ENCODE measurements around the gene ABHD12.
"Not testable (repeated sequence)": the region's sequence is repeated elsewhere in the genome, so short reads cannot be mapped to it uniquely, and the experiment has no call there.

Gene ABHD12

GRCh38 chr20:25320035-25320800 lies 70.4 kb downstream of the ABHD12 start:
- no peak for DNase-seq

GRCh38 chr20:25319241-25320034 lies 71.2 kb downstream of the ABHD12 start:
- no peak for DNase-seq

GRCh38 chr20:25318471-25319240 lies 72.0 kb downstream of the ABHD12 start:
- DNase-seq, result no peak

GRCh38 chr20:25317351-25318075 lies 73.1 kb downstream of the ABHD12 start:
- no peak for DNase-seq

GRCh38 chr20:25316506-25317190 lies 74.0 kb downstream of the ABHD12 start:
- no peak for DNase-seq

- no peak for DNase-seq
Measured at GRCh38 chr20:25315418-25316210, 75.0 kb downstream of the ABHD12 start.

GRCh38 chr20:25314497-25315417 lies 75.9 kb downstream of the ABHD12 start:
- DNase-seq, result no peak

- DNase-seq, result no peak
Measured at GRCh38 chr20:25313593-25313992, 77.0 kb downstream of the ABHD12 start.

GRCh38 chr20:25312716-25313115 lies 77.9 kb downstream of the ABHD12 start:
- DNase-seq, result not testable (repeated sequence)

GRCh38 chr20:25310921-25311728 lies 79.5 kb downstream of the ABHD12 start:
- DNase-seq, result peak; percentile 94

- DNase-seq, result peak; percentile 85
Measured at GRCh38 chr20:25310268-25310920, 80.2 kb downstream of the ABHD12 start.

- DNase-seq, result peak; percentile 53
Measured at GRCh38 chr20:25309395-25310267, 81.0 kb downstream of the ABHD12 start.

- peak; percentile 54 for DNase-seq
Measured at GRCh38 chr20:25308671-25309394, 81.8 kb downstream of the ABHD12 start.

- no peak for DNase-seq
Measured at GRCh38 chr20:25308083-25308491, 82.5 kb downstream of the ABHD12 start.

GRCh38 chr20:25306991-25307903 lies 83.4 kb downstream of the ABHD12 start:
- DNase-seq, result no peak

Data from fibroblast of skin of right quadriceps (primary cell).